Vagina (tissue), 2 donors: ENCODE measurements around the gene SARDH. TPM values are rescaled to one million over a fixed set of nuclear protein-coding genes. Genes with fewer than 3 reads are reported as not detected.

Source experiments
- DNase-seq, 2 donors: peaks; one replicate each; pipeline ENCODE4 v3.0.0-alpha.2; 2017; ENCODE audit errors: extremely low spot score in 2 of 2
- H3K27ac ChIP-seq: fragments of 200-600 bp; sonication (generic); one replicate; pipeline ENCODE4 v1.5.1; 2019
- H3K27me3 ChIP-seq: fragments of 200-600 bp; sonication (generic); one replicate; pipeline ENCODE4 v1.5.1; 2019
- H3K36me3 ChIP-seq, 2 donors: fragments of 200-600 bp; sonication (generic); one replicate each; pipeline ENCODE4 v1.5.1; 2017 to 2019
- H3K4me1 ChIP-seq: fragments of 200-600 bp; sonication (generic); one replicate; pipeline ENCODE4 v1.5.1; 2019
- H3K4me3 ChIP-seq, 2 donors: fragments of 200-600 bp; sonication (generic); 1 replicate in 1 of 2; 2 replicates in 1 of 2; pipeline ENCODE4 v1.5.1; 2016 to 2019
- H3K9me3 ChIP-seq: fragments of 200-600 bp; sonication (generic); one replicate; pipeline ENCODE4 v1.5.1; 2019
- CTCF ChIP-seq, 3 experiments: fragments of 450-650 bp in 2 of 3; fragments of 200-600 bp in 1 of 3; sonication (generic) in 1 of 3; IDR thresholded peaks; one replicate each; pipeline ENCODE4 v1.5.1; 2017 to 2019; ENCODE audit warnings: antibody characterized with exemption in 3 of 3, mild to moderate bottlenecking in 2 of 3, moderate library complexity in 2 of 3
- POLR2A ChIP-seq, 2 donors: fragments of 450-650 bp; IDR thresholded peaks; one replicate each; pipeline ENCODE4 v1.6.1; 2017; ENCODE audit warnings: antibody characterized with exemption in 2 of 2, mild to moderate bottlenecking in 2 of 2, moderate library complexity in 2 of 2
- POLR2AphosphoS5 ChIP-seq, 2 donors: sonication (generic); formaldehyde crosslinking; IDR thresholded peaks; one replicate each; pipeline ENCODE4 v1.9.0; 2017; ENCODE audit warnings: antibody characterized with exemption in 2 of 2, mild to moderate bottlenecking in 2 of 2, low read depth in 1 of 2; ENCODE audit not compliant: insufficient read depth in 1 of 2
- intact Hi-C: fragments of 100-400 bp; cut with DNase I; formaldehyde crosslinking; loops from one replicate; pipeline ENCODE4 v1.15.1; 2023
- total RNA-seq: library from RNA; depleted of rRNA; stranded (reverse); fragments of >200 nt; gene quantifications from one replicate; pipeline ENCODE4 v1.2.3, GENCODE V29; 2016

SARDH gene
- total RNA-seq, 1 donor from 2014 or later, result 2.0 TPM

GRCh38 chr9:133725886-133726285 is 12.3 kb downstream of the SARDH start:
- Histone ChIP-seq H3K9me3 (no peaks in the 10 kb centered on the region), H3K4me1 (no peaks in the 10 kb centered on the region), H3K36me3 (no peaks in the 10 kb centered on the region), H3K4me3 (no peak overlapping the region), H3K27me3 (no peaks in the 10 kb centered on the region), H3K27ac (no peak overlapping the region)
- no peak for DNase-seq
- intact Hi-C loops, result no loop called here
- TF ChIP-seq POLR2A (IDR thresholded peaks at IDR 0.05) (no peak), CTCF (IDR thresholded peaks at IDR 0.05) (no peak), POLR2AphosphoS5 (IDR thresholded peaks at IDR 0.05; ENCODE audit: insufficient read depth in 1 of 2, low read depth in 1 of 2) (no peak)

GRCh38 chr9:133718563-133719315 is 19.4 kb downstream of the SARDH start:
- intact Hi-C loops, result loop anchor here (2.0 to 10.0 kb wide), 2 partner anchors 72 to 184 kb away; partner anchors contain the start of gene ADAMTSL2
- Histone ChIP-seq H3K4me3 (no peak overlapping the region), H3K4me1 (peaks cover 6% of the 10 kb centered on the region), H3K27ac (no peak overlapping the region), H3K9me3 (no peaks in the 10 kb centered on the region), H3K36me3 (no peaks in the 10 kb centered on the region), H3K27me3 (no peaks in the 10 kb centered on the region)
- DNase-seq, result no peak
- TF ChIP-seq POLR2A (IDR thresholded peaks at IDR 0.05), result no peak

GRCh38 chr9:133717113-133718031 is 20.8 kb downstream of the SARDH start:
- intact Hi-C loops, result loop anchor here (2.0 to 10.0 kb wide), 2 partner anchors 71 to 183 kb away; partner anchors contain the start of gene ADAMTSL2

GRCh38 chr9:133716564-133717112 is 21.5 kb downstream of the SARDH start:
- Histone ChIP-seq H3K27me3 (no peaks in the 10 kb centered on the region), H3K36me3 (no peaks in the 10 kb centered on the region), H3K9me3 (no peaks in the 10 kb centered on the region), H3K4me1 (peaks cover 6% of the 10 kb centered on the region), H3K4me3 (no peak overlapping the region), H3K27ac (no peak overlapping the region)
- no peak for DNase-seq
- intact Hi-C loops, result loop anchor here (10.0 kb wide), 1 partner anchor 182 kb away; the partner anchor contains the start of gene ADAMTSL2
- no peak for TF ChIP-seq POLR2A (IDR thresholded peaks at IDR 0.05)
- no peak for TF ChIP-seq CTCF (IDR thresholded peaks at IDR 0.05)
- TF ChIP-seq POLR2AphosphoS5 (IDR thresholded peaks at IDR 0.05; ENCODE audit: insufficient read depth in 1 of 2, low read depth in 1 of 2), result no peak

More at GRCh38 chr9:133717113-133718031, 20.8 kb downstream of the SARDH start:
- peaks cover 6% of the 10 kb centered on the region for H3K4me1 ChIP-seq
- H3K27me3 ChIP-seq, result no peaks in the 10 kb centered on the region
- no peak for DNase-seq
- no peaks in the 10 kb centered on the region for H3K36me3 ChIP-seq
- no peaks in the 10 kb centered on the region for H3K9me3 ChIP-seq
- no peak overlapping the region for H3K27ac ChIP-seq
- no peak overlapping the region for H3K4me3 ChIP-seq
- TF ChIP-seq POLR2A (IDR thresholded peaks at IDR 0.05), result no peak
- TF ChIP-seq CTCF (IDR thresholded peaks at IDR 0.05), result no peak
- TF ChIP-seq POLR2AphosphoS5 (IDR thresholded peaks at IDR 0.05; ENCODE audit: insufficient read depth in 1 of 2, low read depth in 1 of 2), result no peak

GRCh38 chr9:133715866-133716563 is 22.1 kb downstream of the SARDH start:
- Histone ChIP-seq H3K4me1 (peaks cover 6% of the 10 kb centered on the region), H3K9me3 (no peaks in the 10 kb centered on the region), H3K4me3 (no peak overlapping the region), H3K27me3 (no peaks in the 10 kb centered on the region), H3K36me3 (no peaks in the 10 kb centered on the region), H3K27ac (no peak overlapping the region)
- TF ChIP-seq POLR2AphosphoS5 (IDR thresholded peaks at IDR 0.05; ENCODE audit: insufficient read depth in 1 of 2, low read depth in 1 of 2) (no peak), CTCF (IDR thresholded peaks at IDR 0.05) (no peak), POLR2A (IDR thresholded peaks at IDR 0.05) (no peak)
- no peak for DNase-seq
- intact Hi-C loops, result loop anchor here (10.0 kb wide), 1 partner anchor 181 kb away; the partner anchor contains the start of gene ADAMTSL2
